ENCODE data around the gene CRYBG3. TPM values are rescaled to one million over a fixed set of nuclear protein-coding genes. Genes with fewer than 3 reads are reported as not detected.

The CRYBG3 gene
- total RNA-seq, 1 donor from 2014 or later = 13.4 TPM

DNA sequence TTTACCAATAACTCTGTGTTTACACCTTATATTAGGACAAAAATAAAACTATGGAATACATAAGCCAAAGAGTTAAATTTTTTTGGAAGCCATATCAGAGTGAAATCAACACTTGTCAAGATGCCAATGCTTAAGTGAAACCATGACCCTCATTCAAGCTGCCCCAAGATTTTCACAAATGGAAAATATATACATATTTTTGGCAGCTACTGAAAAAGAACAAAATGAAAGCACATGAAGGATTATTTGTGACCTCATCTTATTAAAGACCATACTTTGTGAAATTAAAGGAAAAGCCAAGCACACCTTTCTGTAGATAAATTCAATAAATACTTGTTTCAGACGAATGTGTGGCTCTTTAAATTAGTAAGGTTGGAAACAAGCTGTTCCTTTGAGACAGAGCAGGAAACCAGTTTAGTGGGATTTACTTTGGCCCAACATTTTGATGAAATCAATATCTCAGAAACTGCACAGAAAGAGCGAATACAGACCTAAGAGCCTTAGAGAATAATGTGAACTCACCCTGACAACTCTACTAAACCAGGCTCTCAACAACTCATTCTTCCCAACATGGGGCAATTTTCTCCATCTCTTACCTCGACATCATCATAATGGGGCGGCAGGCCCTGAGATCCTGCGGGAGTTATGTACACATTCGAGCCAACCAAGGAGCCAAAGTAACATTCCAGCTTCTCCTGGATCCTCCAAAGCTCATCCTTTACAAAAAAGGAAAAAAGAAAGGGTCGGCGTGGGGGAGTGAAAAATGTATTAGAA, 139.4 kb downstream of the CRYBG3 start:
- DNase-seq (ENCODE audit: low read depth) (no peak), FAIRE-seq (no peak)
- TF ChIP-seq, protein P1, sequence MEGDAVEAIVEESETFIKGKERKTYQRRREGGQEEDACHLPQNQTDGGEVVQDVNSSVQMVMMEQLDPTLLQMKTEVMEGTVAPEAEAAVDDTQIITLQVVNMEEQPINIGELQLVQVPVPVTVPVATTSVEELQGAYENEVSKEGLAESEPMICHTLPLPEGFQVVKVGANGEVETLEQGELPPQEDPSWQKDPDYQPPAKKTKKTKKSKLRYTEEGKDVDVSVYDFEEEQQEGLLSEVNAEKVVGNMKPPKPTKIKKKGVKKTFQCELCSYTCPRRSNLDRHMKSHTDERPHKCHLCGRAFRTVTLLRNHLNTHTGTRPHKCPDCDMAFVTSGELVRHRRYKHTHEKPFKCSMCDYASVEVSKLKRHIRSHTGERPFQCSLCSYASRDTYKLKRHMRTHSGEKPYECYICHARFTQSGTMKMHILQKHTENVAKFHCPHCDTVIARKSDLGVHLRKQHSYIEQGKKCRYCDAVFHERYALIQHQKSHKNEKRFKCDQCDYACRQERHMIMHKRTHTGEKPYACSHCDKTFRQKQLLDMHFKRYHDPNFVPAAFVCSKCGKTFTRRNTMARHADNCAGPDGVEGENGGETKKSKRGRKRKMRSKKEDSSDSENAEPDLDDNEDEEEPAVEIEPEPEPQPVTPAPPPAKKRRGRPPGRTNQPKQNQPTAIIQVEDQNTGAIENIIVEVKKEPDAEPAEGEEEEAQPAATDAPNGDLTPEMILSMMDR (IDR thresholded peaks at IDR 0.05; ENCODE audit: insufficient read depth, low read length, severe bottlenecking) = no peak
- Histone ChIP-seq H3K36me3 (ENCODE audit: control insufficient read depth, insufficient read depth, low read length) (peaks cover 4% of the 10 kb centered on the region), H3K27me3 (ENCODE audit: control insufficient read depth, insufficient read depth, low read length) (no peaks in the 10 kb centered on the region), H3K4me3 (ENCODE audit: low read depth, low read length) (no peak overlapping the region)

DNA sequence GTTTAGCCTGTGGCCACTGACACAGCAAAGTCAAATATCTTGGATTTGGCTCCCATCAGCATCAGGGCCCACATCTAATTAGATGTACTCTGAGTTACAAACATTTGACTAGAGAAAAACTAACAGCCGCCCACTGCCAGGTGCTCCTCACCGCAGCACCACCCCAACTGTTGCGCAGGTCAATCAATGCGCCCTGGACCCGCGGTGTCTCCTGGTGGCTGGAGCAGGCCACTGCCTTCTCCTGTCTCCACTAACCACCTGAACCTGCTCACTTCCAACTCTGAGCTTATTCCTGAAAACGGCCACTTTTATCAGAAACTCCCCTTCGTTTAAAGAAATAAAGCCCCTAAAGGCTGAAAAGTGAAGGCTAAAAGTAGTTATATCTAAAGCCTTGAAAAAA, 146.2 kb downstream of the CRYBG3 start:
- Histone ChIP-seq H3K36me3 (ENCODE audit: control insufficient read depth, insufficient read depth, low read length) (peaks cover 4% of the 10 kb centered on the region), H3K4me3 (ENCODE audit: low read depth, low read length) (no peak overlapping the region), H3K27me3 (ENCODE audit: control insufficient read depth, insufficient read depth, low read length) (no peaks in the 10 kb centered on the region)
- FAIRE-seq = no peak
- no peak for DNase-seq (ENCODE audit: low read depth)
- TF ChIP-seq, protein P1 (IDR thresholded peaks at IDR 0.05; ENCODE audit: insufficient read depth, low read length, severe bottlenecking) = no peak

DNA sequence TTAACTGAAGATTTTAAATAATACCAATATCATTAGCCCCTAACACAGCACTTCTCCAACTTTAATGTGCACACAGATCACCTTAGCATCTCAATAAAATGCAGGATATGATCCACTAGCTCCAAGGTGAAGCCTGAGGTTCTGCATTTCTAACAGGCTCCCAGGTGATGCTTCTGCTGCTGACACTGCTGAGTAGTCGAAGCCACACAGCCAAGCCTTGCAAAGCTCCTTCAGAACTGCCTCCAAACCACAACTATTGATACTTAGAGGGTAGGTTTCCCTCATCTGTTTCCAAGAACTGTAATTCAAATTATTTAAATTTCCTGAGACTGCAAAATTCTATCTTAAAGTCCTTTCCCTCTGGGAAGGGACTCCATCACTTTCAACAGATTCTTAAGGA, 146.6 kb downstream of the CRYBG3 start:
- FAIRE-seq = no peak

DNA sequence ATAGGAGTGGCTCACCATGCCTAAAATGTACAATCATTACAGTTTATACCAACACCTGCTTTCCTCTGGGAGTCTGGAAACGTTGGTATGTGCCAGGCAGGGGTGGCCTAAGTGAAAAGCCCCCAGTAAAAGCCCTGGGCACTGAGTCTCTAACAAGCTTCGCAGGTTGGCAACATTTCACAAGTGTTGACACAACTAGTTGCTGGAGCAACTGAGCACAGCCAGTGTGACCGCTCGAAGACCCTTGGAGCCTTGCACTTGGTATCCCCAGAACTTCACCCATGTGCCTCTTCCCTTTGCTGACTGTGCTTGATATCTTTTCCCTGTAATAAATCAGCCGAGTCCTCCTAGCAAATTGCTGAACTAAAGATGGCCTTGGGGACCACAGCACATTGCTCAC, 147.7 kb downstream of the CRYBG3 start:
- peaks cover 4% of the 10 kb centered on the region for H3K36me3 ChIP-seq (ENCODE audit: control insufficient read depth, insufficient read depth, low read length)
- DNase-seq (ENCODE audit: low read depth) (no peak), FAIRE-seq (no peak)
- no peak overlapping the region for H3K4me3 ChIP-seq (ENCODE audit: low read depth, low read length)
- no peaks in the 10 kb centered on the region for H3K27me3 ChIP-seq (ENCODE audit: control insufficient read depth, insufficient read depth, low read length)
- TF ChIP-seq, protein P1 (IDR thresholded peaks at IDR 0.05; ENCODE audit: insufficient read depth, low read length, severe bottlenecking) = no peak

More for the DNA sequence above, 146.6 kb downstream of the CRYBG3 start:
- no peak for DNase-seq (ENCODE audit: low read depth)
- H3K4me3 ChIP-seq (ENCODE audit: low read depth, low read length) = no peak overlapping the region
- TF ChIP-seq, protein P1 (IDR thresholded peaks at IDR 0.05; ENCODE audit: insufficient read depth, low read length, severe bottlenecking) = no peak
- H3K27me3 ChIP-seq (ENCODE audit: control insufficient read depth, insufficient read depth, low read length) = no peaks in the 10 kb centered on the region
- H3K36me3 ChIP-seq (ENCODE audit: control insufficient read depth, insufficient read depth, low read length) = peaks cover 4% of the 10 kb centered on the region

DNA sequence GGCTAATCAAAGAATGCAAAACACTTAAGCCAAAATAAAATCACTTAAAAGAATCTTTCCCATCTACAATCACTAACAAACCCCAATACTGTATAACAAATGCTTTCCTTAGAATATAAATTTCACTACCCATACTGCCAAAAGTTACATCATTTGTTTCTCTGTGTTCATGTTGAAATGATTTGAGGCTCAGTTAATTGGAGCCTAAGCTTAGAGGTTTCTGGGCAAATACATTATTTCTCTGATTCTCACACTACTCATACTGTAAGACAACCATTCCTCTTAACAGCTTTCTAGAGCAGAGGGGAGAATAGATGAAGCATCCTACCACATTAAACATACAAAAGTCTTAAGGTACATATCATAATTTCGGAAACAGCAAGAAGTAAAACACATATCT, 148.3 kb downstream of the CRYBG3 start:
- FAIRE-seq (no peak), DNase-seq (ENCODE audit: low read depth) (no peak)
- TF ChIP-seq, protein P1 (IDR thresholded peaks at IDR 0.05; ENCODE audit: insufficient read depth, low read length, severe bottlenecking) = no peak
- no peak overlapping the region for H3K4me3 ChIP-seq (ENCODE audit: low read depth, low read length)
- no peaks in the 10 kb centered on the region for H3K27me3 ChIP-seq (ENCODE audit: control insufficient read depth, insufficient read depth, low read length)
- H3K36me3 ChIP-seq (ENCODE audit: control insufficient read depth, insufficient read depth, low read length) = peaks cover 4% of the 10 kb centered on the region

Data from bronchial epithelial cell (primary cell).